HuH-7.5 (cell line): ENCODE measurements around the gene SYNGR2.

Experiments used
- DNase-seq: peaks from one replicate; pipeline ENCODE4 v3.0.0; 2011; ENCODE audit warnings: low spot score

The SYNGR2 gene

DNA sequence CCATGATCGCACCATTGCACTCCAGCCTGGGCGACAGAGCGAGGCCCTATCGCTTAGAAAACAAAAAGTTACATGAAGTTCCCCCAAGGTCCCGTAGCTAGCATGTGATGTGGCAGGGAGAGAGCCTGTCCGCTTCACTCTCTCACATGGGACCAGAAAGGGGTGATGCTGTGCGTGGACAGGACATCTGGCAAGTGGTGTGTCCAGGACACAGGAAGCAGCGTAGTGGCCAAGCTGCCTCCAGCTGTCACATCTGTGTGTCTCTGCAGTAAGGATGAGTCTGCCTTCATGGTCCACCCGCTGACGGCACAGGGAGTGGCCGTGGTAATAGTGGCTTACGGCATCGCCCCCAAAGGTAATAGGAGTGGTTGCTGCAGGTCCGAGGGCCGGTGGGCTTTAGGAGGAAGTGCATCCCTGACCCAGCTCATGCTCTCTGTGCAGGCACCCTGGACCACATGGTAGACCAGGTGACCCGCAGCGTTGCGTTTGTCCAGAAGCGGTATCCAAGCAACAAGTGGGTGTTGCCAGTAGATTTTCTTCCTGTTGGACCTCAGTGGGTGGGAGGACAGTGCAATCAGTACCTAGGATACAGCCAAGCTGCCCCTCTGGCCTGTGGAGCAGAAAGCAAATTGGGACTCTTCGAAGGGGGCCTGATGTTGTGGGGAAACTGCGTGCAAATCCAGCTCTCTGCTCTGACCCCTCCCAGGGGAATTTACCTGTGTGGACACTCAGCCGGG lies 36.2 kb downstream of the SYNGR2 start:
- DNase-seq: no peak

GRCh38 chr17:78205124-78205775 lies 36.9 kb downstream of the SYNGR2 start:
- no peak for DNase-seq

DNA sequence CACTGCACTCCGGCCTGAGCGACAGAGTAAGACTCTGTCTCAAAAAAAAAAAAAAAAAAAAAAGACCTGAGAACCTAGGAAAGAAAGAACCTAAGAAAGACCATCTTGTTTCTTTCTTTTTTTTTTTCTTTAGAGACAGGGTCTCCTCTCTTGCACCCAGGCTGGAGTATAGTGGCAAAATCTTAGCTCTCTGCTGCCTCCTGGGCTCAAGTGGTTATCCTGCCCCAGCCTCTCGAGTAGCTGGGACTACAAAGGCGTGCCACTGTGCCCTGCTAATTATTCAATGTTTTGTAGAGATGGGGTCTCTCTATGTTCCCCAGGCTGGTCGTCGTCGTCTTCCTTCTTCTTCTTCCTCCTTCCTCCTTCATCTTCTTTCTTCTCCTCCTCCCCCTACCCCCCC lies 37.9 kb downstream of the SYNGR2 start:
- no peak for DNase-seq

- no peak for DNase-seq
Measured at GRCh38 chr17:78208486-78208885, 40.1 kb downstream of the SYNGR2 start.

- DNase-seq: no peak
Measured at GRCh38 chr17:78210111-78210510, 41.7 kb downstream of the SYNGR2 start.

DNA sequence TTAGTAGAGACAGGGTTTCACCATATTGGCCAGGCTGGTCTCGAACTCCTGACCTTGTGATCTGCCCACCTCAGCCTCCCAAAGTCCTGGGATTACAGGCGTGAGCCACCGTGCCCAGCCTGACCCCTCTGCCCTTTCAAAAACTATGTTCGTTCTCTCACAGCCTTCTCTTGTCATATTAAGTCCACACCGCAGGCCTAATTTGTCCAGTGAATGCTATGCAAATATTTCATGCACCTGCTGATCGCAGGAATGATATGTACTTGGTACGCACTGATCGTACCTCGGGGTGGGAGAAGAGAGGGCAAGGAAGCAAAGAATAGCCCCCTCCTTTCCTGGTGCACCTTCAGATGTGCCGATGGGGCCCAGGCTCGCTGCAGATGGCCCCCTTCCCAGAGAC lies 42.7 kb downstream of the SYNGR2 start:
- DNase-seq: no peak

DNA sequence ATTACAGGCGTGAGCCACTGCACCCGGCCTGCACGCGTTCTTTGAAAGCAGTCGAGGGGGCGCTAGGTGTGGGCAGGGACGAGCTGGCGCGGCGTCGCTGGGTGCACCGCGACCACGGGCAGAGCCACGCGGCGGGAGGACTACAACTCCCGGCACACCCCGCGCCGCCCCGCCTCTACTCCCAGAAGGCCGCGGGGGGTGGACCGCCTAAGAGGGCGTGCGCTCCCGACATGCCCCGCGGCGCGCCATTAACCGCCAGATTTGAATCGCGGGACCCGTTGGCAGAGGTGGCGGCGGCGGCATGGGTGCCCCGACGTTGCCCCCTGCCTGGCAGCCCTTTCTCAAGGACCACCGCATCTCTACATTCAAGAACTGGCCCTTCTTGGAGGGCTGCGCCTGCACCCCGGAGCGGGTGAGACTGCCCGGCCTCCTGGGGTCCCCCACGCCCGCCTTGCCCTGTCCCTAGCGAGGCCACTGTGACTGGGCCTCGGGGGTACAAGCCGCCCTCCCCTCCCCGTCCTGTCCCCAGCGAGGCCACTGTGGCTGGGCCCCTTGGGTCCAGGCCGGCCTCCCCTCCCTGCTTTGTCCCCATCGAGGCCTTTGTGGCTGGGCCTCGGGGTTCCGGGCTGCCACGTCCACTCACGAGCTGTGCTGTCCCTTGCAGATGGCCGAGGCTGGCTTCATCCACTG lies 45.8 kb downstream of the SYNGR2 start, which contains the start of gene BIRC5:
BIRC5 (plus strand) TSS at position 238 of the 690 bp plus-strand sequence; CDS start at position 302, 64 bp downstream.
- peak; percentile 87 for DNase-seq

GRCh38 chr17:78214706-78215061 lies 46.3 kb downstream of the SYNGR2 start:
- DNase-seq: no peak

- no peak for DNase-seq
Measured at GRCh38 chr17:78219396-78220150, 51.2 kb downstream of the SYNGR2 start.
